HepG2 (cell line): Measurements from ENCODE around the gene GPN1. TPM values are rescaled to one million over a fixed set of nuclear protein-coding genes. Genes with fewer than 3 reads are reported as not detected.
A peak's percentile ranks its signal among the peaks of the same experiment; 100 is the strongest.

Experiments used
- ATF7-NPFF ChIP-seq: sonication (generic); formaldehyde crosslinking; IDR thresholded peaks from 2 replicates; pipeline ENCODE4 v1.8.1; 2023; ENCODE audit warnings: mild to moderate bottlenecking, low read depth, missing genetic modification reagents, moderate library complexity
- CBX1 ChIP-seq: IDR thresholded peaks from one replicate; pipeline ENCODE4 v1.6.1; 2016; ENCODE audit warnings: antibody characterized with exemption, low read depth
- CCDC6 ChIP-seq: sonication (generic); formaldehyde crosslinking; IDR thresholded peaks from 2 replicates; pipeline ENCODE4 v1.8.1; 2022; ENCODE audit warnings: mild to moderate bottlenecking, missing genetic modification reagents, moderate library complexity
- DRAP1 ChIP-seq: IDR thresholded peaks from 2 replicates; pipeline ENCODE4 v1.6.1; 2016; ENCODE audit warnings: missing genetic modification reagents, missing compliant biosample characterization
- EZH2 ChIP-seq: conservative IDR thresholded peaks from 2 replicates; pipeline ENCODE4 v1.6.1; 2012; ENCODE audit warnings: mild to moderate bottlenecking, low read depth, low read length, moderate library complexity
- FOXK1 ChIP-seq: sonication (generic); formaldehyde crosslinking; IDR thresholded peaks from 2 replicates; pipeline ENCODE4 v1.4.0; 2020; ENCODE audit warnings: low read depth, missing genetic modification reagents, borderline replicate concordance
- HBP1 ChIP-seq: IDR thresholded peaks from 2 replicates; pipeline ENCODE4 v1.6.1; 2016; ENCODE audit warnings: low read depth, control low read depth
- KDM3A ChIP-seq: IDR thresholded peaks from 2 replicates; pipeline ENCODE4 v1.6.1; 2018; ENCODE audit warnings: low read depth, missing compliant biosample characterization
- MATR3 ChIP-seq: sonication (generic); formaldehyde crosslinking; IDR thresholded peaks from 2 replicates; pipeline ENCODE4 v1.4.0; 2020; ENCODE audit warnings: missing genetic modification reagents
- MED8 ChIP-seq: sonication (generic); formaldehyde crosslinking; IDR thresholded peaks from 2 replicates; pipeline ENCODE4 v1.8.1; 2023; ENCODE audit warnings: mild to moderate bottlenecking, missing genetic modification reagents; ENCODE audit not compliant: insufficient replicate concordance
- PHF5A ChIP-seq: IDR thresholded peaks from one replicate; pipeline ENCODE4 v1.6.1; 2018; ENCODE audit warnings: low read depth, missing genetic modification reagents; ENCODE audit not compliant: unreplicated experiment
- SOX5 ChIP-seq: IDR thresholded peaks from 2 replicates; pipeline ENCODE4 v1.6.1; 2016; ENCODE audit warnings: borderline replicate concordance
- SSRP1 ChIP-seq: IDR thresholded peaks from 2 replicates; pipeline ENCODE4 v1.6.1; 2016; ENCODE audit warnings: control low read depth
- TOPORS ChIP-seq: sonication (generic); formaldehyde crosslinking; IDR thresholded peaks from 2 replicates; pipeline ENCODE4 v1.8.0; 2023; ENCODE audit warnings: mild to moderate bottlenecking, missing genetic modification reagents
- TRIM24 ChIP-seq: sonication (generic); formaldehyde crosslinking; IDR thresholded peaks from 2 replicates; pipeline ENCODE4 v1.8.0; 2022; ENCODE audit warnings: mild to moderate bottlenecking, missing genetic modification reagents
- USF2 ChIP-seq, 2 experiments: sonication (generic) in 1 of 2; formaldehyde crosslinking in 1 of 2; IDR thresholded peaks; 2 replicates each; pipeline versions ENCODE4 v1.5.1 to v1.6.1; 2011 to 2020; ENCODE audit warnings: borderline replicate concordance in 1 of 2, low read depth in 1 of 2, low read length in 1 of 2, mild to moderate bottlenecking in 1 of 2, missing genetic modification reagents in 1 of 2, moderate library complexity in 1 of 2
- ZFP36L1 ChIP-seq: sonication (generic); formaldehyde crosslinking; IDR thresholded peaks from 2 replicates; pipeline ENCODE4 v1.8.0; 2022; ENCODE audit warnings: mild to moderate bottlenecking, missing genetic modification reagents, moderate library complexity
- ZNF761 ChIP-seq: sonication (generic); formaldehyde crosslinking; conservative IDR thresholded peaks from 2 replicates; pipeline ENCODE4 v1.4.0; 2020; ENCODE audit warnings: mild to moderate bottlenecking, missing genetic modification reagents
- ZNF770 ChIP-seq: sonication (generic); formaldehyde crosslinking; IDR thresholded peaks from 2 replicates; pipeline ENCODE4 v1.5.0; 2020; ENCODE audit warnings: mild to moderate bottlenecking, missing genetic modification reagents
- polyA plus RNA-seq, 8 experiments: library from polyadenylated mRNA; depleted of rRNA in 3 of 8; stranded (reverse) in 7 of 8; unstranded in 1 of 8; fragments of >200 nt; fragmentation: Illumina TruSeq in 4 of 8; extraction: Trizol in 4 of 8; gene quantifications; 2 replicates each; pipeline versions ENCODE4 v1.2.1 to v1.2.3, GENCODE V29; 2011 to 2016; ENCODE audit warnings: low read depth in 4 of 8, missing spikeins in 1 of 8, mixed read lengths in 1 of 8; ENCODE audit not compliant: insufficient read depth in 1 of 8
- total RNA-seq, 5 experiments: library from RNA; depleted of rRNA; stranded (reverse); fragments of >200 nt; fragmentation: Illumina TruSeq; extraction: Trizol; gene quantifications; 2 replicates each; pipeline ENCODE4 v1.2.3, GENCODE V29; 2016; ENCODE audit warnings: low read depth in 1 of 5
- TF ChIP-seq, protein P1 (sequence below): fragments of 450-650 bp; IDR thresholded peaks from 2 replicates; pipeline ENCODE4 v1.6.1; 2017; ENCODE audit warnings: mild to moderate bottlenecking

Gene GPN1
- total and polyA plus RNA-seq, 2 of the 13 experiments (the other 11 are each of a cell fraction or from before 2014, with no cell fraction given), result 54.5 to 62.7 TPM

- TF ChIP-seq, protein P1, sequence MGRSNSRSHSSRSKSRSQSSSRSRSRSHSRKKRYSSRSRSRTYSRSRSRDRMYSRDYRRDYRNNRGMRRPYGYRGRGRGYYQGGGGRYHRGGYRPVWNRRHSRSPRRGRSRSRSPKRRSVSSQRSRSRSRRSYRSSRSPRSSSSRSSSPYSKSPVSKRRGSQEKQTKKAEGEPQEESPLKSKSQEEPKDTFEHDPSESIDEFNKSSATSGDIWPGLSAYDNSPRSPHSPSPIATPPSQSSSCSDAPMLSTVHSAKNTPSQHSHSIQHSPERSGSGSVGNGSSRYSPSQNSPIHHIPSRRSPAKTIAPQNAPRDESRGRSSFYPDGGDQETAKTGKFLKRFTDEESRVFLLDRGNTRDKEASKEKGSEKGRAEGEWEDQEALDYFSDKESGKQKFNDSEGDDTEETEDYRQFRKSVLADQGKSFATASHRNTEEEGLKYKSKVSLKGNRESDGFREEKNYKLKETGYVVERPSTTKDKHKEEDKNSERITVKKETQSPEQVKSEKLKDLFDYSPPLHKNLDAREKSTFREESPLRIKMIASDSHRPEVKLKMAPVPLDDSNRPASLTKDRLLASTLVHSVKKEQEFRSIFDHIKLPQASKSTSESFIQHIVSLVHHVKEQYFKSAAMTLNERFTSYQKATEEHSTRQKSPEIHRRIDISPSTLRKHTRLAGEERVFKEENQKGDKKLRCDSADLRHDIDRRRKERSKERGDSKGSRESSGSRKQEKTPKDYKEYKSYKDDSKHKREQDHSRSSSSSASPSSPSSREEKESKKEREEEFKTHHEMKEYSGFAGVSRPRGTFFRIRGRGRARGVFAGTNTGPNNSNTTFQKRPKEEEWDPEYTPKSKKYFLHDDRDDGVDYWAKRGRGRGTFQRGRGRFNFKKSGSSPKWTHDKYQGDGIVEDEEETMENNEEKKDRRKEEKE, result no peak
- TF ChIP-seq PHF5A (CRISPR knock-in tag) (peak; percentile 89), FOXK1 (CRISPR knock-in tag) (peak; percentile 97), TOPORS (CRISPR knock-in tag) (peak; percentile 90), EZH2 (no peak), MED8 (peak; percentile 79), HBP1 (peak; percentile 93), ZNF761 (CRISPR knock-in tag) (no peak; the same call in 1 of the 2 replicates), KDM3A (CRISPR knock-in tag) (peak; percentile 80), ZNF770 (CRISPR knock-in tag) (no peak; the same call in 1 of the 2 replicates), DRAP1 (CRISPR knock-in tag) (peak; percentile 66; the same call in 1 of the 2 replicates), TRIM24 (CRISPR knock-in tag) (no peak), MATR3 (CRISPR knock-in tag) (no peak), USF2 (IDR thresholded peaks at IDR 0.05; ENCODE audit: low read depth, low read length) (no peak; the same call in 1 of the 2 replicates), USF2 (CRISPR knock-in tag; IDR thresholded peaks at IDR 0.05; ENCODE audit: borderline replicate concordance) (no peak), ZFP36L1 (peak; percentile 81; the same call in 1 of the 2 replicates), CBX1 (peak; percentile 55), CCDC6 (CRISPR knock-in tag) (peak; percentile 88; the same call in 1 of the 2 replicates), SOX5 (CRISPR knock-in tag) (peak; percentile 41), ATF7-NPFF (CRISPR knock-in tag) (peak; percentile 84; the same call in 1 of the 2 replicates), SSRP1 (CRISPR knock-in tag) (peak; percentile 94)
Measured at GRCh38 chr2:27663285-27664153, 34.7 kb downstream of the GPN1 start, which contains the start of the genes SLC4A1AP and SUPT7L (continued).
